HG02840 (cell line): Measurements from ENCODE around the gene IL12RB2.
A peak's percentile ranks its signal among the peaks of the same experiment; 100 is the strongest.

Experiments
- ATAC-seq: cut with Tn5 transposase; IDR thresholded peaks from one replicate; pipeline ENCODE4 v1.9.1; 2021; ENCODE audit warnings: mild to moderate bottlenecking, moderate library complexity, moderate number of reproducible peaks; ENCODE audit not compliant: unreplicated experiment, low FRiP score

Gene IL12RB2

GRCh38 chr1:67307251-67308060, at the start of gene IL12RB2:
Gene IL12RB2, plus strand, starts transcription at chr1:67307873. Its CDS starts 12,496 bp downstream, at chr1:67320369.
- ATAC-seq: no peak

DNA sequence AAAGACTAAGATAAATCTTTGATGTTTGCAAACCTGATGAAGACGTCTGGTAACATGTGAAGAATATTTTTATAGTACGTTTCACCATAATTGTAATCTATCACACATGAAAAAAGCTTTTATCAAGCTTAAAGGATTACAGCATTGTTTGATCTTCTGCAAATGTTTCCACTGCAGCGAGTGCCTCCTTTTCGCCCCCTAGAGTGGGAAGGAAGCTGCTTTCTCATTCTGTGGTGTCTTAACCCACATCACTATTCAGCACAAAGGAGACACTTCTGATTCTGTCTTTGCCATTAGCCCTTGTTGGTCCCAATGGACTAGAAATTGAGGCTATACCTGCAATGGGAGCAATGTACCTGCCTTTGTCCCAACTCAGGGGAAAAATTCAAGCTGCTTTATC, 46.0 kb upstream of the IL12RB2 start:
- no peak for ATAC-seq

DNA sequence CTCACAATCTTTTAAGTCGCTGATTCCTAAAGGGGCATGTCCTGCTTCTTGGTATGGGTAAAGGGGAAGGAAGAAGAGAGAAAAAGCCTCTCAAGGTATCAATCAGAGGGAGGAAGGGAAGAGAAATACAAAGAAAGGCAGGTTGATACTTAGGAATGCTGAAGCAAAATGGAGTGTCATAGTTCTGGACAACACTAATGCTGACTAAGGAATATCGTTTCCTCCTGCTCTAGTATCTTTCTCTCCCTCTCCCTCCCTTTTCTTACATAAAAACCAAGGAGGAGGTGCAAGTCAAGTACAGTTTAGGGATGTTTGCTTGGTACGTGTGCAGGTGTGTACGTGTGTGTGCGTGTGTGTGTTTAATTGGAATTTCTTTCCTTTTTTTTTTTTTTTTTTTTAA, 44.9 kb upstream of the IL12RB2 start:
- no peak for ATAC-seq

GRCh38 chr1:67264152-67264551, 43.5 kb upstream of the IL12RB2 start:
- no peak for ATAC-seq

DNA sequence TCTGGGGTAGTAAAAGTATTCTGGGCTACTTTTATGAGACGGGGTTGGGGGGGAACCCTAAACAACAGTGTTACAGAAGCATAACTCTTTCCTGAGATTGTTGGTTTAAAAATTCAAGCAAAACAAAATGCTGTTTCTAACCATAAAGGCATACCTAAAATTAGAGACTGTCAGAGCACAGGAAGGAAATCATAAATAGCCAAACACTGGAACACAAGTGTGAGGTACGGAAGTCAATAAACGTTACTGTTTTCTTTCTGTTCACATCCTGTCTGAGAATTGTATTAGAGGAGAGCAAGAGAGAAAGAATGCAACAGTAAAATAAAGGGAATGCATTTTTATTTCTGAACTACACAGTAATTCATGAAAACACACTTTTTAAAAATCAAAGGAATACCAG, 42.8 kb upstream of the IL12RB2 start:
- ATAC-seq: no peak

GRCh38 chr1:67269061-67269460, 38.6 kb upstream of the IL12RB2 start:
- no peak for ATAC-seq

DNA sequence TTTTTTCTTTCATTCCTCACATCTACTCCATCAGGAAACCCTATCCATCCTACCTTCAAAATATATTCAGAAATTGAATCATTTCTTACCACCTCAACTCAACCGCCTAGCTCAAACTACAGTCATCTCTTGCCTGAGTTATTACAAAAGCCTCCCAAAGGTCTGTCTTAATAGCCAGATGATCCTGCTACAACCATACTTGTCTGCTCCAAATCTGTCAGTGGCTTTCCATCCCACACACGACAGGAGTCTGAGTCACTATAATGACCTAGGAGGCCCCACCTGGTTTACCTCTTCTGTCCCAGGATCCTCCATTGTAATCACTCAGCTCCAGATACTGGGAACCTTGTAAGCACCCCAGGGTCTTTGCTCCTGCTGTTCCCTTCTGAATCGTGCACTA, 37.1 kb upstream of the IL12RB2 start:
- no peak for ATAC-seq

GRCh38 chr1:67273591-67273990, 34.1 kb upstream of the IL12RB2 start:
- no peak for ATAC-seq

DNA sequence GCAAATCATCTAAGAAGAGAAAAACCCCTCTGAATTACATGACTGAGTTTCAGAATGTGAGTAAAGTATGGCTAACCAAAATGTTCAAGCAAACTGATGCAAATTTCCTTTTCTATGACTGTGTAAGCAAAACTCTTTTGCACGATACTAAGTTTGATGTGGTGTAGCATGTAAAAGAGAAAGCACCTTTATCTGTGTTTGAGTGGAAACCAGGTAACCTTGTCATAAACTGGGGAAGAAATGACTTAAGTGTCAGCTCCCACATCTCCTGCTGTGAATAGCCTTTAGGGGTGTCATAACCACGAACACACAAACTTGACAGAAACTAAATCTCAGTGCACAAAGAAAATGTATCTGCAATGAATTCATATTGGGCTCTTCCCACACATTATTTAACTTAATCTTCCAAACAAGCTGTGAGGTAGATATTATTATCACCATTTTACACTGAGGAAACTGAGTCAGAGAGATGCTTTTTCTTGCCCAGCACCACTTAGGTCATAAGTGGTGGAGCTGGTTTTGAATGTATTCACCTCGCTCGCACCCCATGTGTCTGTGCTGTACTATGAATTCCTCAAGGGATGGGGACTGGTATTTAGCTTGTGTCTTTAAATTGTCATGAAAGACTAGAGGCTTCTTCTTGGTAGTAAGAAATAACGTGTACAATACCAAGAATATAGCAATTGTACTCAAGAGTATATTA, 32.9 kb upstream of the IL12RB2 start:
- ATAC-seq: no peak

DNA sequence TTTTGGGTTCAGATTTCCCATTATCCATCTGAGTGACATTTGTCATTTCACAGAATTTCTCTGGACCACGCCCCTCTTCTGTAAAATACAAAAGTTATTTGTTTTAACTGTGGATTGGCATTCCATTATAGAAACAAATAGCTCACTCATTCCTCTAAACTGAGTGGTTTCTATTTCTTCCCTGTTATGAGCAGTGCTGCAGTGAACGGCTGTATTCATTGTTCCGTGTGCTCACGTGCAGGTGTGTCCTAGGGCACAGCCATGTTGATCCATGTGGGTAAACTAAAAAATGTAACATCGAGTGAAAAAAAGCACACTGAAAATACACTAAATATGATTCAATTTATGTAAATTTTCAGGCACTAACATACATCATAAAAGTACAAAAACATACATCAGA, 27.0 kb upstream of the IL12RB2 start:
- ATAC-seq: no peak

GRCh38 chr1:67281244-67281643, 26.4 kb upstream of the IL12RB2 start:
- ATAC-seq: no peak

- ATAC-seq: peak; percentile 74
Observed at GRCh38 chr1:67285780-67286488, 21.7 kb upstream of the IL12RB2 start.

- ATAC-seq: no peak
Observed at GRCh38 chr1:67290236-67290635, 17.4 kb upstream of the IL12RB2 start.

- no peak for ATAC-seq
Observed at GRCh38 chr1:67294836-67295617, 12.6 kb upstream of the IL12RB2 start.

- ATAC-seq: no peak
Observed at GRCh38 chr1:67298762-67299161, 8.9 kb upstream of the IL12RB2 start.

- ATAC-seq: no peak
Observed at GRCh38 chr1:67299296-67299695, 8.4 kb upstream of the IL12RB2 start.

- no peak for ATAC-seq
Observed at GRCh38 chr1:67300561-67300960, 7.1 kb upstream of the IL12RB2 start.

DNA sequence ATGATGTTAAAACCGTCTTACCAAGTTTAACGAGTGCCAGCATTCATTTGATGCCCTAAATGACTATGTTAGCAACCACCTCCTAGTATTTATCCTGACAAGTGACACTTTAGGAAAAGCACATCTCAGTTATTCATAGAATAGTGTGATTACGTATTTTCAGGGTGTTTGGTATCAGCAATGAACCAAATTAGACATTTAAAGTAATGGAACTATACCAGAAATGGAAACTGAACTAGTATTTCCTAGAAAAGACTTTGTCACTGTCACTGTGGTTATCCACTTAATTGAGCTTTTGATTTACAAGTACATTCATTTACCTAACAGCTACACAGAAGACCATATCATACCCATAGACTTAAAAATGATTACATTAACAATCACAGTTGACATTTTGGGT, 3.6 kb upstream of the IL12RB2 start:
- no peak for ATAC-seq

GRCh38 chr1:67306547-67306946, 1.1 kb upstream of the IL12RB2 start:
- ATAC-seq: no peak

- ATAC-seq: no peak
Observed at GRCh38 chr1:67308136-67308535, 463 bp downstream of the IL12RB2 start.

- no peak for ATAC-seq
Observed at GRCh38 chr1:67312615-67313014, 4.9 kb downstream of the IL12RB2 start.
